ENCODE results near the gene DOCK4. TPM values are rescaled to one million over a fixed set of nuclear protein-coding genes. Genes with fewer than 3 reads are reported as not detected.

Gene DOCK4
- total RNA-seq, 1 donor, result 31.8 TPM

- Histone ChIP-seq H3K27me3 (ENCODE audit: insufficient read depth, low read length) (no peaks in the 10 kb centered on the region), H3K79me2 (ENCODE audit: insufficient read depth, low read length) (peaks cover 62% of the 10 kb centered on the region), H4K20me1 (ENCODE audit: insufficient read depth, low read length) (peaks cover 11% of the 10 kb centered on the region)
These were observed 9.6 kb upstream of the DOCK4 start for GRCh38 chr7:112215787-112216186.

GRCh38 chr7:112214883-112215282 is 8.7 kb upstream of the DOCK4 start:
- Histone ChIP-seq H2AFZ (ENCODE audit: low read length) (no peak overlapping the region), H3K27me3 (ENCODE audit: insufficient read depth, low read length) (no peaks in the 10 kb centered on the region), H4K20me1 (ENCODE audit: insufficient read depth, low read length) (peaks cover 10% of the 10 kb centered on the region), H3K9me3 (ENCODE audit: low read depth, low read length) (no peaks in the 10 kb centered on the region), H3K4me3 (ENCODE audit: insufficient read depth, low read length) (no peak overlapping the region), H3K27ac (ENCODE audit: low read depth, low read length) (no peak overlapping the region), H3K79me2 (ENCODE audit: insufficient read depth, low read length) (peaks cover 65% of the 10 kb centered on the region), H3K4me1 (ENCODE audit: insufficient read depth, low read length) (peaks cover 8% of the 10 kb centered on the region), H3K4me2 (ENCODE audit: insufficient read depth, low read length) (no peak overlapping the region), H3K36me3 (ENCODE audit: insufficient read depth, low read length) (no peaks in the 10 kb centered on the region)
- DNase-seq (ENCODE audit: insufficient read length, low spot score, missing footprints), result no peak
- TF ChIP-seq CTCF (IDR thresholded peaks at IDR 0.05; ENCODE audit: extremely low read depth, low read depth, low read length), result no peak

More at GRCh38 chr7:112215787-112216186, 9.6 kb upstream of the DOCK4 start:
- no peak overlapping the region for H3K4me2 ChIP-seq (ENCODE audit: insufficient read depth, low read length)
- TF ChIP-seq CTCF (IDR thresholded peaks at IDR 0.05; ENCODE audit: extremely low read depth, low read depth, low read length), result no peak
- H2AFZ ChIP-seq (ENCODE audit: low read length), result no peak overlapping the region
- DNase-seq (ENCODE audit: insufficient read length, low spot score, missing footprints), result no peak
- no peaks in the 10 kb centered on the region for H3K36me3 ChIP-seq (ENCODE audit: insufficient read depth, low read length)
- peaks cover 8% of the 10 kb centered on the region for H3K4me1 ChIP-seq (ENCODE audit: insufficient read depth, low read length)
- no peak overlapping the region for H3K4me3 ChIP-seq (ENCODE audit: insufficient read depth, low read length)
- H3K27ac ChIP-seq (ENCODE audit: low read depth, low read length), result no peak overlapping the region
- H3K9me3 ChIP-seq (ENCODE audit: low read depth, low read length), result no peaks in the 10 kb centered on the region

- no peak for TF ChIP-seq CTCF (IDR thresholded peaks at IDR 0.05; ENCODE audit: extremely low read depth, low read depth, low read length)
- Histone ChIP-seq H4K20me1 (ENCODE audit: insufficient read depth, low read length) (peaks cover 6% of the 10 kb centered on the region), H3K4me2 (ENCODE audit: insufficient read depth, low read length) (no peak overlapping the region), H3K79me2 (ENCODE audit: insufficient read depth, low read length) (peaks cover 63% of the 10 kb centered on the region), H3K27me3 (ENCODE audit: insufficient read depth, low read length) (no peaks in the 10 kb centered on the region), H3K27ac (ENCODE audit: low read depth, low read length) (no peak overlapping the region), H3K36me3 (ENCODE audit: insufficient read depth, low read length) (no peaks in the 10 kb centered on the region), H3K4me1 (ENCODE audit: insufficient read depth, low read length) (peaks cover 8% of the 10 kb centered on the region), H3K4me3 (ENCODE audit: insufficient read depth, low read length) (no peak overlapping the region), H2AFZ (ENCODE audit: low read length) (no peak overlapping the region), H3K9me3 (ENCODE audit: low read depth, low read length) (no peaks in the 10 kb centered on the region)
- DNase-seq (ENCODE audit: insufficient read length, low spot score, missing footprints), result no peak
These were observed 8.1 kb upstream of the DOCK4 start for GRCh38 chr7:112214268-112214667.

GRCh38 chr7:112213735-112214134 is 7.5 kb upstream of the DOCK4 start:
- Histone ChIP-seq H3K27ac (ENCODE audit: low read depth, low read length) (no peak overlapping the region), H3K27me3 (ENCODE audit: insufficient read depth, low read length) (no peaks in the 10 kb centered on the region), H3K4me3 (ENCODE audit: insufficient read depth, low read length) (no peak overlapping the region), H2AFZ (ENCODE audit: low read length) (no peak overlapping the region), H3K36me3 (ENCODE audit: insufficient read depth, low read length) (no peaks in the 10 kb centered on the region), H4K20me1 (ENCODE audit: insufficient read depth, low read length) (peaks cover 6% of the 10 kb centered on the region), H3K9me3 (ENCODE audit: low read depth, low read length) (no peaks in the 10 kb centered on the region), H3K79me2 (ENCODE audit: insufficient read depth, low read length) (peaks cover 64% of the 10 kb centered on the region), H3K4me2 (ENCODE audit: insufficient read depth, low read length) (no peak overlapping the region), H3K4me1 (ENCODE audit: insufficient read depth, low read length) (peaks cover 8% of the 10 kb centered on the region)
- no peak for TF ChIP-seq CTCF (IDR thresholded peaks at IDR 0.05; ENCODE audit: extremely low read depth, low read depth, low read length)
- no peak for DNase-seq (ENCODE audit: insufficient read length, low spot score, missing footprints)
